Measurements from ENCODE around the gene SLC25A13.
"Not testable (repeated sequence)": the region's sequence is repeated elsewhere in the genome, so short reads cannot be mapped to it uniquely, and the experiment has no call there.

The SLC25A13 gene

GRCh38 chr7:96167424-96167823, 154.5 kb downstream of the SLC25A13 start:
- FAIRE-seq (no peak), DNase-seq (ENCODE audit: low spot score) (no peak)

- FAIRE-seq (no peak), DNase-seq (ENCODE audit: low spot score) (no peak)
Measured at GRCh38 chr7:96161897-96162296, 160.0 kb downstream of the SLC25A13 start.

- FAIRE-seq (no peak), DNase-seq (ENCODE audit: low spot score) (no peak)
Measured at GRCh38 chr7:96157856-96158255, 164.0 kb downstream of the SLC25A13 start.

DNA sequence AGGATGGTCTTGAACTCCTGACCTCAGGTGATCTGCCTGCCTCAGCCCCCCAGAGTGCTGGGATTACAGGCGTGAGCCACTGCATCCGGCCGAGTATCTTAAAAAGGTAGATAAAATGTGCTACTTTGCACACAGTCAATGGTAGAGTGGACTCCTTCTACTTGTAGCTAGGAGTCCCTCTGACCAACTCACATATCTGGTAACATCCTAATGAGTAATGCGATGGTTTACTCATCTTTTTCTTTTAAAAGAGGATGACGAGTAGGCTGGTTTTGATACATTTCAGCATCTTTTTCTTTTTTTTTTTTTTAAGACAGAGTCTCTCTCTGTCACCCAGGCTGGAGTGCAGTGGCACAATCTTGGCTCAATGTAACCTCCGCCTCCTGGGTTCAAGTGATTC, 167.4 kb downstream of the SLC25A13 start:
- DNase-seq (ENCODE audit: low spot score); FAIRE-seq: not testable (repeated sequence)

DNA sequence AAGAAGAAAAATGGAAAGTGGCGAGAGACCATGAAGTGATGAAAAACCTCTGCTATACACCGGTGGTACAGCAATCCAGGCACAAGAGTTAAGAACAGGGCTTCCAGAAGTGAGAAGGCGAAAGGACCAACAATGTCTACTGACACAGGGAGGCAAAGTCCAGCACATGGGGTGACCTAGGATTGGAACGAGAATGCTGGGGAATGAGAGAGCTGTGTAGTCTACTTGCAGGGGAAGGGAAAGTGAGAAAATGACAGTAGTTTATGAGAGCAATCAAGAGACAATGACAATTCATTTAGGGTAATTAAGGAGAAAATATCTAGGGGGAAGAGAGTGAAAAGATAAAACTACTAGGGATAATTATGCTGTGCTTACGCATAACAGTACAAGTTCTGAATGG, 169.2 kb downstream of the SLC25A13 start:
- FAIRE-seq: no peak

GRCh38 chr7:96151889-96152288, 170.0 kb downstream of the SLC25A13 start:
- DNase-seq (ENCODE audit: low spot score) (no peak), FAIRE-seq (no peak)

More for the DNA sequence above, 169.2 kb downstream of the SLC25A13 start:
- no peak for DNase-seq (ENCODE audit: low spot score)

DNA sequence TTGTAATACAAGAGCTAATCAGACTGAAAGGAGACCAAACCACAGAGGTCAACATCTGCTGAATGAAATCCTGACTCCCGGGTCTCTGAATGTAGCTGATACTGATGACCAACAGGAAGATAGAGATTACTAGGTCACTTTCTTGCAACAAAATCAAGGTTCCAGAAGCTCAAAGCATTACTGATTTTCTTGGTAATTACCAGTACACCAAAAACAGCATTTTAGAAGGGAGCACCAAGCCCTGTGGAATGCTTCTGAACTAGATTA, 177.7 kb downstream of the SLC25A13 start:
- DNase-seq (ENCODE audit: low spot score): no peak
- FAIRE-seq: no peak

- DNase-seq (ENCODE audit: low spot score): no peak
- FAIRE-seq: no peak
Measured at GRCh38 chr7:96143495-96144259, 178.2 kb downstream of the SLC25A13 start.

GRCh38 chr7:96136600-96137239, 185.2 kb downstream of the SLC25A13 start:
- no peak for FAIRE-seq
- no peak for DNase-seq (ENCODE audit: low spot score)

DNA sequence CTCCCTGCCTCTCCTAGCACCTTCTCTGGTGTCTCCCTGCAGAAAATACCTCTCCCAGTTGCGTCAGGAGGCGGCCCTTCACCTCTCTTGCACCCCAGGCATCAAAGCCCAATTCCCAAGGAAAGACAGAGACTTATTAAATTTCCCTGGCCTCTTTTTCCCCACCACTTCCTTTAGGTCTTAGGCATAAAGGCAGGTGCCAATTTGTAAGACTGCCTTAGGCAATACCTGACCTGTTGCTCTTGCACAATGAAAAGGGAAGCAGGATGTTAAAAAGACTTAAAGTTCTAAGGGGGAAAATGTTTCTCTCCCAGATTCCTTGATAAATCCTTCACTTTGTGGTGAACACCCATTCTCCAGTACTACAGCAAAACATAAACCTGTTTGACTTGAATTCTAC, 186.7 kb downstream of the SLC25A13 start:
- DNase-seq (ENCODE audit: low spot score) (no peak), FAIRE-seq (no peak)

DNA sequence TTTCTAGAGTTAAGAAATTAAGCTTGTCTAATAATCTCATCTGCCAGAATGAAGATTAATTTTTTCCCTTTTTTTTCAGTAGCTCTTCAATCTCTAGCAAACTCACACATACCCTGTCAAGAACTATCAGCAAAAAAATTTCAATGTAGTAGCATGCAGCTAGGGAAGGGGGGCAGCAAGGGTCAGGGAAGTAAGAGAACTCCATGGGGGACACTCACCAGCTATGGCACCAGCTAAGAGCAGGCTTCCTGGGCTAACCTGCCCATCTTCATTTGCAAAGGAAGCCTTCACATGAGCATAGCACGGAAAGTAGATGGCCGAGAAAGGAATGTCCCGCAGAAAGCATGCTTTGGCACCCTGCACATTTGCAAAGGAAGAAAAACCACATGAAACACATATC, 190.4 kb downstream of the SLC25A13 start:
- FAIRE-seq: no peak
- DNase-seq (ENCODE audit: low spot score): no peak

DNA sequence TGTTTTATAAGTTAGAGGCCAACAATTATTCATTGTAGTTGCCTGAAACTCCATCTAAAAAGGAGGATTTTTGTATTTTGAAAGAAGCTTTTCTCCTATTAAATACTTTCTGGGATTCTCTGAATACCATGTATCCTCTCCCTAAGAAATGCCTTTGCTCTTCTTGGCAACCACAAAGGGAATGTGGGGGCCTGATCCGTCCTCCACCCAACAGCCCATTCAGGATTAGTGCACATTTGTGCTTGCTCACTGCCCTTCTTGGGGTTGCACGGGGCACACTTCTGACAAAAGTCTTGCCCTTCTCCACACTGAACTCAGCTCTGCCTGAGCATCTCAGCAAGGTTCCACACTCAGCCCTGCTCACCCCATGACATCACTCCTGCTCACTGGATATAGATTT, 194.2 kb downstream of the SLC25A13 start:
- no peak for FAIRE-seq

DNA sequence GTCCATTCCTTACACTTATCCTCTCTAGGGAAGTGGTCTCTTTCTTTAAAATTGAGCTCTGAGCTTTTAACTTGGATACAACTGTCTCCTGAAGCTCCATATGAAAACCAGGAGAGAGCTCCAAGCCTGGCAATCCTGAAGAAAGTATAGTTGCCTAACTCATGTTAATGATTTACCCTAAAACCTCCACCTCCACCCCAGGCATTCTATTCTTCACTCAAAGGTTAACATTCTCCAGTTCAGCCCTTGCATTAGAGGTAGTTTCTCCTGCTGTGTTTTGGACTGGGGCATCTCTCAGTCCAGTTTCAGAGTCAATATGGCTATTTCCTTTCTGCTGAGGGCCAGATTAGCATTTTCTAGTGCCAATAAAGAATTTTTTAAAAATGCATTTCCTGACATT, 195.5 kb downstream of the SLC25A13 start:
- FAIRE-seq (no peak), DNase-seq (ENCODE audit: low spot score) (no peak)

More for the DNA sequence above, 194.2 kb downstream of the SLC25A13 start:
- DNase-seq (ENCODE audit: low spot score): no peak

GRCh38 chr7:96122746-96123145, 199.2 kb downstream of the SLC25A13 start:
- no peak for DNase-seq (ENCODE audit: low spot score)
- no peak for FAIRE-seq

GRCh38 chr7:96121752-96122151, 200.1 kb downstream of the SLC25A13 start:
- DNase-seq (ENCODE audit: low spot score): no peak
- FAIRE-seq: no peak

GRCh38 chr7:96120445-96121225, 201.3 kb downstream of the SLC25A13 start:
- DNase-seq (ENCODE audit: low spot score): no peak
- no peak for FAIRE-seq

DNA sequence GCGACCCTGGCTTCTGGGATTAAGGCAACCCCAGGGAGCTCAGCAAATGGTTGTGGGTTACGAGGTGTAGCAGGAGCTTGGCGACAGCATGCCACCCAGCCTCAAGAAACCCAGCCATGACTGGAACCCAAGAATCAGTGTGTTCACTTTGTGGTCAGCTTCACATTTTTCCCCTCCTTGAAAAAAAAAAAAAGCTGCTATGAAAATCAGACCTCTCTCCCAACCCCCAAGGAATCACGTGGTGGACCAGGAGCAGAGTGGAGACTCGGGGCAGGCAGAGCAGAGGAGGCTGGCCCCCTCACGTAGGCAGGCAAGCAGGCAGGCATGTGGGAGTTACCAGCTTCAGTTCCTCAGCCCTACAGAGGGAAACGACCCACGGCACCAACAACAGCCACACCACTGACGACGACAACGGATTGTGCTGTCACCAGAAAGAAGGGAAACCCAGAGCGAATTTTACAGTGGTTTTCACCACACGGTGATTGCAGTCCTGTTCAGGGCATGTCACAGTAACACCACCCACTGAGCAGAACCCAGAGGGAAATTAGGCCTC, 203.4 kb downstream of the SLC25A13 start:
- no peak for FAIRE-seq
- no peak for DNase-seq (ENCODE audit: low spot score)

- no peak for FAIRE-seq
- DNase-seq (ENCODE audit: low spot score): no peak
Measured at GRCh38 chr7:96116173-96116572, 205.7 kb downstream of the SLC25A13 start.

DNA sequence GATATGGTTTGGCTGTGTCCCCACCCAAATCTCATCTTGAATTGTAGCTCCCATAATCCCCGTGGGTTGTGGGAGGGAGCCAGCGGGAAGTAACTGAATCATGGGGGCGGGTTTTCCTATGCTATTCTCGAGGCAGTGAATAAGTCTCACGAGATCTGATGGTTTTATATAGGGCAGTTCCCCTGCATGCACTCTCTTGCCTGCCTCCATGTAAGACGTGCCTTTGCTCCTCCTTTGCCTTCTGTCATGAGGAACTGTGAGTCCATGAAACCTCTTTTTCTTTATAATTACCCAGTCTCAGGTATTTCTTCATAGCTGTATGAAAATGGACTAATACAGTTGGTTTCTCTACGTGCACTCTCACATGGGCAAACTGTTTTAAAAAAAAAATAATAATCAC, 207.7 kb downstream of the SLC25A13 start:
- FAIRE-seq (no peak), DNase-seq (ENCODE audit: low spot score) (no peak)

DNA sequence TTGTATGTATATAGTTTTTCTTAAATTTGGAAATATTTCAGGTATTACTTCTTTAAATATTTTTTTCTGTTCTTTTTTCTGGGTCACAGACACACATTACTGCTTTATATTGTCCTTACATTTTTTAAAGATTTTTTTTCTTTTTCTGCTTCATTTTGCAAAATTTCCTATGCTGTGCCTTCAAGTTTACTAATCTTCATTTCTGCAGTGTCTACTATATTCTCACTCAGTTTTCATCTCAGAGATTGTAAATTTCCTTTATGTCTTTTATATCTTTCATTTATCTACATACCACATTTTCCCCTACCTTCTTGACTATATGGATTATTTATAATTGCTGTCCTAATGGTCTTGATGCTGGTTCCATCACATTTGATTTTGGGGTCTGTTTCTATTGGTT, 210.5 kb downstream of the SLC25A13 start:
- FAIRE-seq: no peak
- no peak for DNase-seq (ENCODE audit: low spot score)

GRCh38 chr7:96104984-96105383, 216.9 kb downstream of the SLC25A13 start:
- no peak for FAIRE-seq
- no peak for DNase-seq (ENCODE audit: low spot score)

GRCh38 chr7:96102096-96102811, 219.6 kb downstream of the SLC25A13 start:
- DNase-seq (ENCODE audit: low spot score): no peak
- FAIRE-seq: no peak

All from urothelium cell line (cell line).